ENCODE data around the gene DAB1.

The DAB1 gene

GRCh38 chr1:56952501-56952900, 471.4 kb downstream of the DAB1 start:
- Histone ChIP-seq H3K79me2 (no peaks in the 10 kb centered on the region), H3K4me2 (ENCODE audit: low read length) (no peak overlapping the region), H3K4me1 (no peaks in the 10 kb centered on the region), H3K4me3 (ENCODE audit: low read depth, low read length) (no peak overlapping the region), H2AFZ (no peak overlapping the region), H3K27me3 (ENCODE audit: control insufficient read depth, insufficient read depth, low read length) (no peaks in the 10 kb centered on the region), H3K9me3 (ENCODE audit: control insufficient read depth, low read length) (no peaks in the 10 kb centered on the region), H3K36me3 (ENCODE audit: control insufficient read depth, insufficient read depth, low read length) (no peaks in the 10 kb centered on the region), H3K27ac (no peak overlapping the region), H3K9ac (no peak overlapping the region)
- TF ChIP-seq CTCF (IDR thresholded peaks at IDR 0.05), result no peak

- Histone ChIP-seq H3K36me3 (ENCODE audit: control insufficient read depth, insufficient read depth, low read length) (no peaks in the 10 kb centered on the region), H3K4me1 (no peaks in the 10 kb centered on the region), H3K79me2 (no peaks in the 10 kb centered on the region), H3K27me3 (ENCODE audit: control insufficient read depth, insufficient read depth, low read length) (no peaks in the 10 kb centered on the region), H3K4me2 (ENCODE audit: low read length) (no peak overlapping the region), H3K9ac (no peak overlapping the region), H3K27ac (no peak overlapping the region), H2AFZ (no peak overlapping the region), H3K4me3 (ENCODE audit: low read depth, low read length) (no peak overlapping the region), H3K9me3 (ENCODE audit: control insufficient read depth, low read length) (no peaks in the 10 kb centered on the region)
- no peak for TF ChIP-seq CTCF (IDR thresholded peaks at IDR 0.05)
Measured at GRCh38 chr1:56948403-56949023, 475.3 kb downstream of the DAB1 start.
